Smooth muscle cell (in vitro differentiated cells): ENCODE results near the gene CALCA. TPM values are rescaled to one million over a fixed set of nuclear protein-coding genes. Genes with fewer than 3 reads are reported as not detected.
"Not testable (repeated sequence)": the region's sequence is repeated elsewhere in the genome, so short reads cannot be mapped to it uniquely, and the experiment has no call there.

Experiments
- DNase-seq: peaks from one replicate; lab custom pipeline; 2025; ENCODE audit not compliant: unreplicated experiment; lab: John Stamatoyannopoulos, UW
- H2AFZ ChIP-seq: fragments of 200-600 bp; sonication (generic); 2 replicates; pipeline ENCODE4 v1.6.0; 2016; ENCODE audit warnings: antibody characterized with exemption, low read depth, mild to moderate bottlenecking
- H3F3A ChIP-seq: fragments of 200-600 bp; sonication (generic); 2 replicates; pipeline ENCODE4 v1.6.0; 2017; ENCODE audit warnings: antibody characterized with exemption, low read depth
- H3K27ac ChIP-seq: fragments of 200-600 bp; sonication (generic); 2 replicates; pipeline ENCODE4 v1.5.1; 2016; ENCODE audit warnings: low read depth, mild to moderate bottlenecking
- H3K27me3 ChIP-seq: fragments of 200-600 bp; sonication (generic); 2 replicates; pipeline ENCODE4 v1.6.1; 2016; ENCODE audit warnings: low read depth, mild to moderate bottlenecking
- H3K36me3 ChIP-seq: fragments of 200-600 bp; sonication (generic); 2 replicates; pipeline ENCODE4 v1.5.1; 2016; ENCODE audit warnings: low read depth
- H3K4me1 ChIP-seq: fragments of 200-600 bp; sonication (generic); 2 replicates; pipeline ENCODE4 v1.5.1; 2016; ENCODE audit warnings: low read depth
- H3K4me2 ChIP-seq: fragments of 200-600 bp; sonication (generic); 2 replicates; pipeline ENCODE4 v1.6.0; 2016; ENCODE audit warnings: mild to moderate bottlenecking
- H3K4me3 ChIP-seq: fragments of 200-600 bp; sonication (generic); 2 replicates; pipeline ENCODE4 v1.5.1; 2016; ENCODE audit warnings: mild to moderate bottlenecking
- H3K79me2 ChIP-seq: fragments of 200-600 bp; sonication (generic); 2 replicates; pipeline ENCODE4 v1.6.0; 2016; ENCODE audit warnings: low read depth, mild to moderate bottlenecking
- H3K9ac ChIP-seq: fragments of 200-600 bp; sonication (generic); 2 replicates; pipeline ENCODE4 v1.6.0; 2016; ENCODE audit warnings: low read depth
- H3K9me3 ChIP-seq: fragments of 200-600 bp; sonication (generic); replicated peaks from 2 replicates; pipeline ENCODE4 v1.5.1; 2016; ENCODE audit warnings: low read depth
- H4K20me1 ChIP-seq: fragments of 200-600 bp; sonication (generic); 2 replicates; pipeline ENCODE4 v1.6.0; 2016; ENCODE audit warnings: low read depth
- WGBS: methylation state at CpG from one replicate; pipeline ENCODE4 v1.1.7; 2016; ENCODE audit warnings: low lambda C conversion rate; 5-methylcytosine and 5-hydroxymethylcytosine counted together
- polyA plus RNA-seq: library from polyadenylated mRNA; unstranded; fragments of >200 nt; fragmentation: Nextera tagmentation; extraction: Ambion mirVana; gene quantifications from 2 replicates; pipeline ENCODE4 v1.2.1, GENCODE V29; 2016
- total RNA-seq: library from RNA; depleted of rRNA; stranded (reverse); fragments of >200 nt; gene quantifications from 2 replicates; pipeline ENCODE4 v1.2.3, GENCODE V29; 2014
- TF ChIP-seq, protein P1 (sequence below): fragments of 200-600 bp; sonication (generic); IDR thresholded peaks from 2 replicates; pipeline ENCODE4 v1.5.1; 2017; ENCODE audit warnings: borderline replicate concordance, mild to moderate bottlenecking, antibody characterized with exemption; ENCODE audit not compliant: insufficient read depth, poor library complexity, severe bottlenecking

The CALCA gene
- total and polyA plus RNA-seq, 2 experiments from 2014 or later: not detected

GRCh38 chr11:15006139-15006759, 34.1 kb upstream of the CALCA start:
- no peak overlapping the region for H2AFZ ChIP-seq
- 29% methylated on average over 5 of the region's 5 CpGs for WGBS
- peaks cover 22% of the 10 kb centered on the region for H3K27me3 ChIP-seq
- no peaks in the 10 kb centered on the region for H3K36me3 ChIP-seq
- TF ChIP-seq, protein P1, sequence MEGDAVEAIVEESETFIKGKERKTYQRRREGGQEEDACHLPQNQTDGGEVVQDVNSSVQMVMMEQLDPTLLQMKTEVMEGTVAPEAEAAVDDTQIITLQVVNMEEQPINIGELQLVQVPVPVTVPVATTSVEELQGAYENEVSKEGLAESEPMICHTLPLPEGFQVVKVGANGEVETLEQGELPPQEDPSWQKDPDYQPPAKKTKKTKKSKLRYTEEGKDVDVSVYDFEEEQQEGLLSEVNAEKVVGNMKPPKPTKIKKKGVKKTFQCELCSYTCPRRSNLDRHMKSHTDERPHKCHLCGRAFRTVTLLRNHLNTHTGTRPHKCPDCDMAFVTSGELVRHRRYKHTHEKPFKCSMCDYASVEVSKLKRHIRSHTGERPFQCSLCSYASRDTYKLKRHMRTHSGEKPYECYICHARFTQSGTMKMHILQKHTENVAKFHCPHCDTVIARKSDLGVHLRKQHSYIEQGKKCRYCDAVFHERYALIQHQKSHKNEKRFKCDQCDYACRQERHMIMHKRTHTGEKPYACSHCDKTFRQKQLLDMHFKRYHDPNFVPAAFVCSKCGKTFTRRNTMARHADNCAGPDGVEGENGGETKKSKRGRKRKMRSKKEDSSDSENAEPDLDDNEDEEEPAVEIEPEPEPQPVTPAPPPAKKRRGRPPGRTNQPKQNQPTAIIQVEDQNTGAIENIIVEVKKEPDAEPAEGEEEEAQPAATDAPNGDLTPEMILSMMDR: peak; percentile 44
- H4K20me1 ChIP-seq: no peaks in the 10 kb centered on the region
- H3K27ac ChIP-seq: no peak overlapping the region
- no peaks in the 10 kb centered on the region for H3K9me3 ChIP-seq
- H3K4me1 ChIP-seq: no peaks in the 10 kb centered on the region
- H3K4me2 ChIP-seq: no peak overlapping the region
- H3F3A ChIP-seq: no peaks in the 10 kb centered on the region
- no peak for DNase-seq
- H3K79me2 ChIP-seq: no peaks in the 10 kb centered on the region
- H3K9ac ChIP-seq: no peak overlapping the region
- H3K4me3 ChIP-seq: no peak overlapping the region

DNA sequence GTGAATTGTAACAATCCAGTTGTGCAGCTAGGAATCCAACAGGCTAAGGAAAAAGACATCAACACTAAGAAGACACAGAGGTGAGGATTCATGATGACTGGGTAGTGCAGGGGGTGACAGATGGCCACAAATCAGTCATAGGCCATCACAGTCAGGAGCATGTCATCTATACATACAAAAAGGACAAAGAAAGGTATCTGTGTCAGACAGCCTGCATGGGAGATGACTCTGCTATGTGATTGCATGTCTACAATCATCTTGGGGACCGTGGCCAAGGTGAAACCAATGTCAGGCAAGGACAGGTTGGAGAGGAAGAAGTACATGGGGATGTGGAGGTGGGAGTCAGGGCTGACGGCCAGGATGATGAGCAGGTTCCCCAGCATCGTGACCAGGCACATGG, 16.0 kb upstream of the CALCA start:
- 75% methylated on average over 3 of the region's 3 CpGs for WGBS
- not testable (repeated sequence) for H2AFZ ChIP-seq, H4K20me1 ChIP-seq, H3K9ac ChIP-seq, H3K4me1 ChIP-seq, H3K27ac ChIP-seq, H3F3A ChIP-seq, H3K4me3 ChIP-seq, DNase-seq, H3K4me2 ChIP-seq, H3K27me3 ChIP-seq, H3K79me2 ChIP-seq, H3K9me3 ChIP-seq, H3K36me3 ChIP-seq

GRCh38 chr11:14981507-14981906, 9.4 kb upstream of the CALCA start:
- Histone ChIP-seq H2AFZ (no peak overlapping the region), H3K27ac (no peak overlapping the region), H3K79me2 (no peaks in the 10 kb centered on the region), H3F3A (no peaks in the 10 kb centered on the region), H3K4me1 (no peaks in the 10 kb centered on the region), H3K4me2 (no peak overlapping the region), H3K4me3 (no peak overlapping the region), H3K9ac (no peak overlapping the region), H3K9me3 (no peaks in the 10 kb centered on the region), H3K36me3 (no peaks in the 10 kb centered on the region), H4K20me1 (no peaks in the 10 kb centered on the region), H3K27me3 (peaks cover 49% of the 10 kb centered on the region)
- TF ChIP-seq, protein P1: no peak
- 63% methylated on average over 1 of the region's 1 CpG for WGBS
- DNase-seq: no peak

DNA sequence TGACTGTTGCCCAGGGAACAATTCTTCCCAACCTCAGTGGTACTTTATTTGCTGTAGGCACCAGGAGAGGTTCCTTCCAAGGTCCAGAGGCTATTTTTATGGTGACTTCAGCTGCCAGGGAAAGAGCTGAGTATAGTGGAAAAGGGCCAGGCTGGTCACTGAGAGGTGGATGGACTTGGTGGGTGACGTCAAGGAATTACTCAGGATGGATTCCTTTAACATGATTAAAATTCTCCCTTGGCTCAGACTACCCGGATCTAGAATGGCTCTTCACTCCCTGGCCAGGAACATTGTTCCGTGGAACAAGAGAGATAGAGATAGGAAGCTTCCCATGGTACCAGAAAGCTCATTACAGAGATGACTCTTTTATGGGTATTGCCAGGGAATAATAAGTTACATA, 8.7 kb upstream of the CALCA start:
- H3K9ac ChIP-seq: no peak overlapping the region
- DNase-seq: no peak
- H2AFZ ChIP-seq: no peak overlapping the region
- 89% methylated on average over 3 of the region's 3 CpGs for WGBS
- H3K79me2 ChIP-seq: no peaks in the 10 kb centered on the region
- H3K4me1 ChIP-seq: no peaks in the 10 kb centered on the region
- H3F3A ChIP-seq: no peaks in the 10 kb centered on the region
- no peak overlapping the region for H3K4me3 ChIP-seq
- no peaks in the 10 kb centered on the region for H3K36me3 ChIP-seq
- H3K27ac ChIP-seq: no peak overlapping the region
- TF ChIP-seq, protein P1: no peak
- H4K20me1 ChIP-seq: no peaks in the 10 kb centered on the region
- no peak overlapping the region for H3K4me2 ChIP-seq
- no peaks in the 10 kb centered on the region for H3K9me3 ChIP-seq
- peaks cover 56% of the 10 kb centered on the region for H3K27me3 ChIP-seq
